Right lobe of liver (tissue), 6 donors: ENCODE results near the gene PDGFD. TPM values are rescaled to one million over a fixed set of nuclear protein-coding genes. Genes with fewer than 3 reads are reported as not detected.

Source experiments
- ATAC-seq, 4 donors: fragments of 200-7000 bp; cut with Tn5 transposase; one replicate each; pipeline ENCODE4 v1.9.1; 2020; ENCODE audit warnings: mild to moderate bottlenecking in 4 of 4, moderate library complexity in 4 of 4
- DNase-seq, 3 donors: peaks; one replicate each; pipeline ENCODE4 v3.0.0-alpha.2; 2020
- H3K27ac ChIP-seq, 3 donors: fragments of 200-600 bp; one replicate each; pipeline ENCODE4 v1.8.0; 2022
- H3K27me3 ChIP-seq, 2 donors: fragments of 200-600 bp; one replicate each; pipeline ENCODE4 v1.8.0; 2022
- H3K36me3 ChIP-seq, 4 donors: fragments of 200-600 bp; sonication (generic) in 1 of 4; one replicate each; pipeline versions ENCODE4 v1.5.1 to v1.8.0; 2017 to 2022; ENCODE audit warnings: control low read depth in 1 of 4
- H3K4me1 ChIP-seq, 4 donors: fragments of 200-600 bp; sonication (generic) in 1 of 4; one replicate each; pipeline versions ENCODE4 v1.5.1 to v1.8.0; 2017 to 2022; ENCODE audit warnings: control low read depth in 1 of 4
- H3K4me3 ChIP-seq, 3 donors: fragments of 200-600 bp; one replicate each; pipeline ENCODE4 v1.8.0; 2022
- H3K9me3 ChIP-seq, 4 donors: fragments of 200-600 bp; sonication (generic) in 1 of 4; one replicate each; pipeline versions ENCODE4 v1.5.1 to v1.8.0; 2017 to 2022; ENCODE audit warnings: control low read depth in 1 of 4
- CTCF ChIP-seq, 4 donors: fragments of 200-600 bp in 3 of 4; fragments of 450-650 bp in 1 of 4; IDR thresholded peaks; one replicate each; pipeline versions ENCODE4 v1.5.1 to v1.8.0; 2016 to 2022; ENCODE audit warnings: antibody characterized with exemption in 4 of 4, mild to moderate bottlenecking in 2 of 4
- POLR2A ChIP-seq: fragments of 450-650 bp; IDR thresholded peaks from one replicate; pipeline ENCODE4 v1.6.1; 2017; ENCODE audit warnings: antibody characterized with exemption, mild to moderate bottlenecking
- WGBS: methylation state at CpG from one replicate; pipeline ENCODE4 v1.1.6; 2018; ENCODE audit warnings: low coverage, low lambda C conversion rate; ENCODE audit not compliant: insufficient coverage; ENCODE audit errors: missing lambda C conversion rate; 5-methylcytosine and 5-hydroxymethylcytosine counted together
- intact Hi-C, 2 donors: fragments of 100-400 bp; cut with DNase I; formaldehyde crosslinking; loops; one replicate each; pipeline versions ENCODE4 v1.11.2 to v1.14.1; 2022
- total RNA-seq, 6 experiments: library from RNA; depleted of rRNA in 2 of 6; stranded (reverse); fragments of >200 nt in 2 of 6; fragmentation: NEBNext Ultra II Directional in 3 of 6; extraction: Animal tissue kit (Norgen Biotek cat#: 25700) in 3 of 6; gene quantifications; one replicate each; pipeline versions ENCODE4 v1.1.0 to v1.2.4, GENCODE V29; 2016 to 2023
- donor health status: DM: no; HTN: yes; CAD: no.
- donor health status: DM: no; HTN: no; CAD: no.
- donor health status: DM: no; HTN: no; CAD: no.
- donor health status: DM: no; HTN: yes; CAD: no.
- donor health status: DM: no; HTN: yes; CAD: no.

Gene PDGFD
- total RNA-seq, 6 experiments from 2014 or later: 0.84 to 1.6 (median 1.1) TPM

- TF ChIP-seq CTCF (IDR thresholded peaks at IDR 0.05): no peak
- TF ChIP-seq POLR2A: no peak
- H3K27ac ChIP-seq: no peak overlapping the region
- ATAC-seq (no peak), DNase-seq (no peak)
- 50% methylated on average over 9 of the region's 9 CpGs for WGBS
- intact Hi-C loops: no loop called here
- H3K4me3 ChIP-seq: no peak overlapping the region
- H3K27me3 ChIP-seq: no peaks in the 10 kb centered on the region
- no peaks in the 10 kb centered on the region for H3K4me1 ChIP-seq
- H3K9me3 ChIP-seq: no peaks in the 10 kb centered on the region
- H3K36me3 ChIP-seq: no peaks in the 10 kb centered on the region
Observed at GRCh38 chr11:103987629-103988594, 176.0 kb downstream of the PDGFD start.

- no peaks in the 10 kb centered on the region for H3K9me3 ChIP-seq
- no peaks in the 10 kb centered on the region for H3K4me1 ChIP-seq
- WGBS: 82% methylated on average over 1 of the region's 1 CpG
- DNase-seq (no peak), ATAC-seq (no peak)
- intact Hi-C loops: no loop called here
- H3K27ac ChIP-seq: no peak overlapping the region
- H3K4me3 ChIP-seq: no peak overlapping the region
- TF ChIP-seq CTCF (IDR thresholded peaks at IDR 0.05): no peak
- no peak for TF ChIP-seq POLR2A
- no peaks in the 10 kb centered on the region for H3K27me3 ChIP-seq
- no peaks in the 10 kb centered on the region for H3K36me3 ChIP-seq
Observed at GRCh38 chr11:103985041-103985440, 178.9 kb downstream of the PDGFD start.

GRCh38 chr11:103980108-103980507, 183.8 kb downstream of the PDGFD start:
- no peak for DNase-seq
- H3K4me3 ChIP-seq: no peak overlapping the region
- no peaks in the 10 kb centered on the region for H3K4me1 ChIP-seq
- H3K36me3 ChIP-seq: no peaks in the 10 kb centered on the region
- H3K9me3 ChIP-seq: no peaks in the 10 kb centered on the region
- no peak for TF ChIP-seq CTCF (IDR thresholded peaks at IDR 0.05)
- intact Hi-C loops: no loop called here
- WGBS: 41% methylated on average over 1 of the region's 1 CpG
- H3K27ac ChIP-seq: no peak overlapping the region
- no peaks in the 10 kb centered on the region for H3K27me3 ChIP-seq
- no peak for ATAC-seq

- no peak overlapping the region for H3K27ac ChIP-seq
- no peak for DNase-seq
- TF ChIP-seq POLR2A (no peak), CTCF (IDR thresholded peaks at IDR 0.05) (no peak)
- 52% methylated on average over 5 of the region's 5 CpGs for WGBS
- no peaks in the 10 kb centered on the region for H3K27me3 ChIP-seq
- H3K4me1 ChIP-seq: no peaks in the 10 kb centered on the region
- no peak for ATAC-seq
- no peaks in the 10 kb centered on the region for H3K36me3 ChIP-seq
- H3K4me3 ChIP-seq: no peak overlapping the region
- intact Hi-C loops: no loop called here
- H3K9me3 ChIP-seq: no peaks in the 10 kb centered on the region
Observed at GRCh38 chr11:103978616-103979595, 185.0 kb downstream of the PDGFD start.
